Measurements from ENCODE around the gene AMOT.
A peak's percentile ranks its signal among the peaks of the same experiment; 100 is the strongest.

The AMOT gene

GRCh38 chrX:112800971-112801775 is 39.5 kb downstream of the AMOT start:
- DNase-seq: no peak

DNA sequence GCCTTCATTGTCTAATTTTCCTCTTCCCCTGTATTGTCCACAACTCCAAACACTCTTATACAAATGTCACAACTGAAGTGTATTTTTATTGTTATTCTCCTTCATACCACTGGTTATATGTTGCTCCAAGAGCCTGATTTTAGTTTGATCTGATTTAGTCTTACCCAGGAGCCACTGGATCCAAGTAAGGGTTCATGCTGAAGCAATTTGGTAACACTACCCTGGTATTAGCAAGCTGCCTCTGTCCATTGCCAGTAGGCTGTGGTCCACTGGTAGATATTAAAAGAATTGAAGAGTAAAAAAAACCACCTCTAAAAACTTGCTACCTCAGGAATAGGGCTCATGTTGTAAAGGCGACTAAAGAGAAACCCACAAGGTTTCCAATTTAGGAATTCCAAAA is 41.2 kb downstream of the AMOT start:
- DNase-seq: no peak

- DNase-seq: no peak
Observed at GRCh38 chrX:112798736-112799135, 41.9 kb downstream of the AMOT start.

DNA sequence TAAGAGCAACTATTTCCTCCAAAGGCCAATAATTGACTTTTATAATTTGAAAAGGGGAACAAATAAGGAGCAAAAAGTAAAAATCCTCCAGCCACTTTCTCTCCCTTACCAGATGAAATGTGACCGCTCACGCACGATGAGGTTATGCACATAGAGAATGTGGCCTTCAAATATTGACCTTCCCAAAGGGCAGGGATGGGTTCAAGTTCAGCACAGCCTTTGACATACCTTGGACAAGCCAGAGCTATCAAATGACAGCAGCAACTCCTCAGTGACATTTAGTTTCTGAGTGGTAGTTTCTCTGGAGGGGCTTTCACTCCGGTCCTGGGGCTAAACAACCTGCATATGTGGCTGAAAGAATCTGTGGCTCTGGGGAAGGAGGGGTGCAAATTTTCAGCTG is 50.7 kb downstream of the AMOT start:
- no peak for DNase-seq

DNA sequence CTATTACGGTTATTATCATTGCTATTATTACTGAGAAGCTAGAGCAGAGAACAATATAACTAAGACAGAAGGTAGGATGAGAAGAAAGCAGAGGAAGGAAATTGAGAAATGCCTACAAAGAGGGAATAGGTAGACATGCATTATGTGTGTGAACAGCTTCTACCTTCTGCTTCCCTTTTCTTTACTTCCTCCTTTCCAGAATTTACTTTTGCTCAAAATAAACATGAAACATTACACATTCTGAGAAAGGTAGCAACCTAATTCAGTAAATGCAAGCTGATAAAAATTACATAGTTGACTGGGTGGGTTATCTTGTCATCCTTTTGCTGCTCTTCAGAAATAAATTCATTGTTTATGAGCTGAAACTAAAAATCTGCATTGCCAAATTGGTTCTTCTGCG is 54.6 kb downstream of the AMOT start:
- no peak for DNase-seq

GRCh38 chrX:112785344-112785743 is 55.3 kb downstream of the AMOT start:
- no peak for DNase-seq

GRCh38 chrX:112784692-112785091 is 55.9 kb downstream of the AMOT start:
- peak; percentile 49 for DNase-seq

- no peak for DNase-seq
Observed at GRCh38 chrX:112779139-112779538, 61.5 kb downstream of the AMOT start.

DNA sequence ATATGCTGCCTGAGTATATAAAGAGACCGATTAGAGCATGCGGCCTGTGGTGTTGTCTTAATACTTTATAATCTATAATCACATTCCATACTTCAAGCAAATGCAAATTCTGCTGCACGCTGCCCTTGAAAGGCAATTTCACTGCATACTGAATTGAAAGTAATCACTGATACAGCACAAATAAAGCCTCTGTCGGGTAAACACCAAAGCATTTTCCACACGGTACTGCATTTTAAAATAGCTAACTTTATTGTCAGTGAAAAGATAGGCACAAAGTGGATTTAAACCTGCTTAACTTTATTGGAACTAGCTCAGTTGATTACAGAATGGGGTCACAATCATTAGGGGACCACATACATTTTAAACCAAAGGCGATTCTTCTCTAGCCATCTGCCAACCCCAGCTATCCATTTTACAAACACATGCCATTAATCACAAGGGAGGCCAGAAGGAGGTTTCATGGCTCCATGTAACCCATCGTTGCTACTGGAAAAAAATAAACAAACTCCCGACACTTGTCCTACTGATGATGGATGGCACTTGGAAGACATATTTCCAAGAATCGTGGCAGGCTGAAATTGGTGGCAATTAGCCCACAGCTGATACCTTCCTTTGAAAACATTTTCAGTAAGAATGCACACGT is 65.9 kb downstream of the AMOT start:
- DNase-seq: no peak

DNA sequence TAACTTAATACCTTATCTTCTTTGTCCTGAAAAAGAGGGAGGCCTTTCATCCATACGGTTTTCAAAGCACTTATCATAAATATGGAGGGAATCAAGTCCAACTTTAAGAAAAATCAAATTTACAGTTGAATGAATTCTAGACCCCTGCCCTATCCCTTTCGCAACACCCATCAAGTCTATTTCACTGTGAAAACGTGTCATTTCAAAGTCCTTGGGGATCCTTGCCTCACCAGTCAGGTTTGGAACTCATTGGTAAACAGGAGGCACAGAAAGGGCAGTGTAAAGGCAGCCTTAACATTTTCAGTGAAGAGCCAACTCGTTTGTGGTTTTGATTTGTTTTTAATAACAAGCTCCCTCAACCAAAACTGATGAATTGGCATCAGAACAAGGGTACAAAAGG is 66.5 kb downstream of the AMOT start:
- no peak for DNase-seq

DNA sequence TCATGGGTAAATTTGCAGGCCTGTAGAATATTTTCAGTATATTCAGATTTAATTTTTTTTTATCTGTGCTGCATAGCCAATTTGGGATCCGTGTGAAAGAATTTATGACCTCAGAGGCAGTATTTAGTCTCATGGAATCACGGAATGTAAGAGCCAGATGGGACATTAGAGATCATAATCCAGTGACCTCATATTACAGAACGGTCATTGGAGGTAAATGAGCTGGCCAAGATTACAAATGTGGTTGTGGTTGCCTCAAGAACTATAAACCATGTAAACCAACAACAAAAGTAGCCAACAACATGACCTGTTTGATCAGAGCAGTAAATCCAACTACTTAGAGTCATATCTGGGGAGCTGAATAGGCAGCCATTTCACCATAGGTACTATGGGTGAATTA is 71.6 kb downstream of the AMOT start:
- no peak for DNase-seq

DNA sequence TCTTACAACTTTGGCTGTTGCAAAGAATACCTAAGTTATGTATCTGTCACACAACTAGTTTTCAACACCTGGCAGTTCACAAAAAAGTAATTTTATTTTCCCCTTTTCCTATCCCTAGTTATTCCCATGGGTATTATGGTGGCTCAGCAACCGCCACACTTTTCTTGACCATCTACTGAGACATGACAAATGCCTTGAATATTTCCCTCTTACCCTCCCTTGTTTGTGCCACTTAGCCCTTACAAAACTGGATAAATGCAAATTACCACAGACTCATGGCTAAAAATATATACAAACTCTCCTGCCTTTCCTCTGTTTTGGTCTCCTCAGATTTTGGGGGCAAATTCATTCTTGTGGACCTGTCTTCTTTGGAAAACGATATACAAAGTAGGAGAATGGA is 72.1 kb downstream of the AMOT start:
- no peak for DNase-seq

GRCh38 chrX:112766774-112767173 is 73.9 kb downstream of the AMOT start:
- DNase-seq: no peak

DNA sequence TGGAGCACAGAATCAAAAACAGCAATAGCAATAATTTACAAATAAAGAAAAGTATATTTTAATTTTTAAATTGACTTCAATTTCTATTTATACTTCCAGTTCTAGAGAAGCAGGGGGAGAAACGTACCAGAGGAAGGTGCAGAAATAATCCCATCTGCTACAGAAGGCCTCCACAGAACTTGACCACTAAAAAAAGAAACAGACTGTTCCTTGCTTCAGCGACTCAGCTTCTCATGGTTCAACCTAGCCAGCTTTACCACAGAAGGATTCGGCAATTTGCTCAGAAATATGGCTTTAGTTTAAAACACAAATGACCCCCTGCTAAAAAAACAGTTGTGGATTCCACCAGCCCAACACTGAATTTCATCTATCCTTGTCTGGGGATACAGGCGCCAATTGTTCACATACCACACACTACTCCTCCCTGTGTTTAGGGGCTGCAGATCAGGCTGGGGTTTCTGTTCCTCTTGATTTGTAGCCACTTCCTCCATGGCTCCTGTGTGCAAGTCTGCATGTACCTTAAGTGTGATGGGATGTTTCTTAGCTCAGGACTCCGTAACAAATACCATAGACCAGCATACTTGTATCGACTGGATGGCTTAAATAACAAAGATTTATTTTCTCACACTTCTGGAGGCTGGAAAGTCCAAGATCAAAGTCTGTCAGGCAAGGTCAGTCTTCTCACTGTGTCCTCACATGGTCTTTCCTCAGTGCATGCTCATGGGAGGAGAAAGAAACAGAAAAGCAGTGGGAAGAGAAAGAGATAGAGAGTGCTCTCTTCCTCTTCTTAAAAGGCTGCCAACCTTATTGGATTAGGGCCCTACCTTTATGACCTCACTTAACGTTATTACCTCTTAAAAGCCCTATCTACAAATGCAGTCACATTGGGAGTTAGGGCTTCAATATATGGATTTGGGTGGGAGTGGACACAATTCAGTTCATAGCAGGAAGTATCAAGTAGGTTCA is 79.1 kb downstream of the AMOT start:
- no peak for DNase-seq

DNA sequence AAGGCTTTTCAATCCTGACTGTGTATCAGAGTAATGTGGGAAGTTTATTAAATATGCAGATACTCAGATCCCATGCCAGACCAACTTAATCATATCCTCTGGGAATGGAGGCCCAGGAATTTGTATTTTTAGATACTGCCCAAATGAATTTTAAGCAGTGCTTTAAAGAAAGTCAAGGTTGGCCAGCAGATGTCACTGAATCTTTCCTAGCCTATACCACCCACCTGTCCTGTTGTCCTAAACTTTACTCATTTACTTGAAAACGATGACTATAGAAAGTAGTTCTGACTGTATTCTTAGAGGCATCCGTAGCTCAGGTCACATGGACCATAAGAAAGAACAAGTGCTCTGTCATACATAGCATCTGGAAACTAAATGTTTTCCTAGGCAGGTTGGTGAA is 79.9 kb downstream of the AMOT start:
- DNase-seq: no peak

- DNase-seq: no peak
Observed at GRCh38 chrX:112759966-112760365, 80.7 kb downstream of the AMOT start.

- DNase-seq: no peak
Observed at GRCh38 chrX:112759512-112759911, 81.1 kb downstream of the AMOT start.

- no peak for DNase-seq
Observed at GRCh38 chrX:112757946-112758345, 82.7 kb downstream of the AMOT start.

- DNase-seq: no peak
Observed at GRCh38 chrX:112753116-112753515, 87.5 kb downstream of the AMOT start.

GRCh38 chrX:112751076-112751475 is 89.6 kb downstream of the AMOT start:
- DNase-seq: no peak

- no peak for DNase-seq
Observed at GRCh38 chrX:112746812-112747595, 93.6 kb downstream of the AMOT start.

DNA sequence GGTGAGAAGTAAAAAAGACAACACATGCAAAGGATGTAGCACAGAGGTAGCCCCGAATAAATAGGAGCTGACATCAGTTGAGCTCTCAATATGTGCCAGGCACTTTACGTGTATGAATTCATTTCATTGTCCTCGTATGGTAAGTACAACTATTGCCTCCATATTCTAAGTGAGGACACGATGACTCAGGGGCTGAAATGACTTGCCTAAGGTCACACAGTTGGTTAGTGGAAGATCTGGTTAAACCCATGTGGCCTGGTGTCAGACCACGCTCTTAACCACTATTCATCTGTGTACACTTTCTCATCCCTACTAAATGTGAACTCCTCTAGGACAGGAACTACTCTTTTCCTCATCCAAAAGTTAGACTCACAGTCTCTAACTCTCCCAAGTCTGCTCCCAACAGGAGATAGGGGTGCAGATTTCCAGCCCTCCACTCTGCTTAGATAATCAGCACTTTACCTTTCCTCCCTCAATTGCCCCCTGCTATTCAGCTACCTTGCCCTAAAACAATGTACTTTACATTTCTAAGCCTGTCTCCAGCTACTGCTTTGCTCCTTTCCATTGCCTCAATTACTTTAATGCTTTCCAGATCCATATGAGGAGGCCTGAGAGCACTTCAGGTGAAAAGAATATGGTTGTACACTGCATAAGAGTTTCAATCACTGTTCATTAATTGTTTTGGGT is 102.1 kb downstream of the AMOT start:
- DNase-seq: no peak

Measured in midbrain (tissue), 1 donor.